IMR-90 (cell line): ENCODE results near the gene SLCO2B1. TPM values are rescaled to one million over a fixed set of nuclear protein-coding genes. Genes with fewer than 3 reads are reported as not detected.

ENCODE experiments used
- ATAC-seq: fragments of 200-7000 bp; cut with Tn5 transposase; 2 replicates; pipeline ENCODE4 v1.9.1; 2020; ENCODE audit warnings: low read depth, mild to moderate bottlenecking, moderate library complexity
- BruUV-seq: library from RNA; stranded (reverse); fragments of 400-500 nt; replicated peaks from 2 replicates; lab custom pipeline; 2021; lab: Mats Ljungman, UMichigan
- CTCF ChIA-PET: fragments of 300-600 bp; formaldehyde crosslinking; extraction: SDS; loops from one replicate; lab custom pipeline; 2021; ENCODE audit warnings: antibody characterized with exemption; lab: Yijun Ruan, JAX
- POLR2A ChIA-PET: fragments of 300-600 bp; sonication (Branson Sonifier 250); formaldehyde crosslinking; loops from one replicate; lab custom pipeline; 2022; ENCODE audit warnings: antibody characterized with exemption; ENCODE audit not compliant: unreplicated experiment; lab: Charles Lee
- DNase-seq: peaks from one replicate; pipeline ENCODE4 v3.0.0; 2013
- H2AFZ ChIP-seq: replicated peaks from 2 replicates; pipeline ENCODE3; 2013; ENCODE audit warnings: low read length, mild to moderate bottlenecking; ENCODE audit not compliant: poor library complexity
- H2AK5ac ChIP-seq: 2 replicates; pipeline ENCODE4 v1.6.1; 2013; ENCODE audit warnings: low read depth, low read length, inconsistent platforms
- H2AK9ac ChIP-seq: replicated peaks from 2 replicates; pipeline ENCODE3; 2013; ENCODE audit warnings: mild to moderate bottlenecking, low read depth, low read length, moderate library complexity; ENCODE audit not compliant: poor library complexity
- H2BK120ac ChIP-seq: 2 replicates; pipeline ENCODE4 v1.6.1; 2013; ENCODE audit warnings: low read depth, low read length, inconsistent platforms
- H2BK15ac ChIP-seq: 3 replicates; pipeline ENCODE4 v1.6.1; 2013; ENCODE audit warnings: low read depth, low read length, inconsistent platforms
- H2BK20ac ChIP-seq: 2 replicates; pipeline ENCODE4 v1.6.1; 2013; ENCODE audit warnings: low read depth, mild to moderate bottlenecking, inconsistent platforms, low read length, moderate library complexity
- H2BK5ac ChIP-seq: 2 replicates; pipeline ENCODE4 v1.6.1; 2013; ENCODE audit warnings: mild to moderate bottlenecking, low read depth, low read length, inconsistent platforms; ENCODE audit not compliant: poor library complexity, severe bottlenecking
- H3K14ac ChIP-seq: replicated peaks from 2 replicates; pipeline ENCODE4 v1.6.1; 2013; ENCODE audit warnings: low read depth, low read length, inconsistent platforms
- H3K18ac ChIP-seq: 2 replicates; pipeline ENCODE4 v1.6.1; 2013; ENCODE audit warnings: low read depth, low read length, control low read depth
- H3K23ac ChIP-seq: 2 replicates; pipeline ENCODE4 v1.6.1; 2013; ENCODE audit warnings: low read depth, low read length, inconsistent platforms
- H3K27ac ChIP-seq: 2 replicates; pipeline ENCODE4 v1.5.1; 2013; ENCODE audit warnings: mild to moderate bottlenecking, control low read depth, low read length; ENCODE audit not compliant: insufficient read depth
- H3K27me3 ChIP-seq: 2 replicates; pipeline ENCODE4 v1.6.1; 2013; ENCODE audit warnings: low read length; ENCODE audit not compliant: control insufficient read depth, insufficient read depth
- H3K36me3 ChIP-seq: 2 replicates; pipeline ENCODE4 v1.6.1; 2013; ENCODE audit warnings: low read length, mixed read lengths; ENCODE audit not compliant: control insufficient read depth, insufficient read depth
- H3K4ac ChIP-seq: 2 replicates; pipeline ENCODE4 v1.6.1; 2013; ENCODE audit warnings: low read depth, low read length, inconsistent platforms
- H3K4me1 ChIP-seq: 2 replicates; pipeline ENCODE4 v1.6.1; 2013; ENCODE audit warnings: low read length, mixed read lengths; ENCODE audit not compliant: control insufficient read depth, insufficient read depth
- H3K4me2 ChIP-seq: 2 replicates; pipeline ENCODE4 v1.6.1; 2013; ENCODE audit warnings: low read depth, mild to moderate bottlenecking, control low read depth, low read length, moderate library complexity
- H3K4me3 ChIP-seq: 2 replicates; pipeline ENCODE4 v1.5.1; 2013; ENCODE audit warnings: low read depth, mild to moderate bottlenecking, control low read depth, low read length, moderate library complexity; ENCODE audit not compliant: insufficient read depth
- H3K56ac ChIP-seq: 2 replicates; pipeline ENCODE4 v1.6.1; 2013; ENCODE audit warnings: low read length, inconsistent platforms; ENCODE audit not compliant: insufficient read depth; ENCODE audit errors: extremely low read depth
- H3K79me1 ChIP-seq, 2 experiments: 2 replicates each; pipeline ENCODE4 v1.6.1; 2013; ENCODE audit warnings: low read length in 2 of 2, inconsistent platforms in 1 of 2, low read depth in 1 of 2
- H3K9ac ChIP-seq: 2 replicates; pipeline ENCODE4 v1.6.1; 2013; ENCODE audit warnings: low read depth, low read length, control low read depth
- H3K9me1 ChIP-seq: 2 replicates; pipeline ENCODE4 v1.6.1; 2013; ENCODE audit warnings: low read length, inconsistent platforms; ENCODE audit not compliant: insufficient read depth
- H3K9me3 ChIP-seq: 2 replicates; pipeline ENCODE4 v1.6.1; 2013; ENCODE audit warnings: low read length; ENCODE audit not compliant: control insufficient read depth, insufficient read depth
- H4K20me1 ChIP-seq: 2 replicates; pipeline ENCODE4 v1.6.1; 2013; ENCODE audit warnings: low read length, inconsistent platforms; ENCODE audit not compliant: insufficient read depth
- H4K5ac ChIP-seq: 2 replicates; pipeline ENCODE4 v1.6.1; 2013; ENCODE audit warnings: mild to moderate bottlenecking, low read depth, low read length, control low read depth
- H4K8ac ChIP-seq, 2 experiments: 2 replicates each; pipeline ENCODE4 v1.6.1; 2013; ENCODE audit warnings: low read depth in 2 of 2, low read length in 2 of 2, control low read depth in 1 of 2, inconsistent platforms in 1 of 2
- H4K91ac ChIP-seq: 2 replicates; pipeline ENCODE4 v1.6.1; 2013; ENCODE audit warnings: low read depth, low read length, inconsistent platforms; ENCODE audit not compliant: insufficient read depth
- BHLHE40 ChIP-seq: fragments of 150-350 bp; IDR thresholded peaks from 2 replicates; pipeline ENCODE4 v1.6.1; 2016; ENCODE audit warnings: mild to moderate bottlenecking, low read depth, low read length
- CEBPB ChIP-seq: IDR thresholded peaks from 2 replicates; pipeline ENCODE4 v1.6.1; 2012; ENCODE audit warnings: low read depth, low read length, improper control_type of control experiment
- CHD1 ChIP-seq: IDR thresholded peaks from 2 replicates; pipeline ENCODE4 v1.6.1; 2012; ENCODE audit warnings: low read depth, low read length, improper control_type of control experiment
- FOS ChIP-seq: fragments of 150-350 bp; IDR thresholded peaks from 2 replicates; pipeline ENCODE4 v1.6.1; 2016; ENCODE audit warnings: low read depth, low read length
- MAFK ChIP-seq: IDR thresholded peaks from 2 replicates; pipeline ENCODE4 v1.6.1; 2012; ENCODE audit warnings: low read depth, low read length, improper control_type of control experiment
- MAZ ChIP-seq: IDR thresholded peaks from 2 replicates; pipeline ENCODE4 v1.6.1; 2012; ENCODE audit warnings: low read depth, mild to moderate bottlenecking, low read length, improper control_type of control experiment, moderate library complexity, borderline replicate concordance
- MXI1 ChIP-seq: IDR thresholded peaks from 2 replicates; pipeline ENCODE4 v1.6.1; 2012; ENCODE audit warnings: low read depth, mild to moderate bottlenecking, low read length, moderate library complexity, borderline replicate concordance
- NFE2L2 ChIP-seq: fragments of 150-350 bp; IDR thresholded peaks from 2 replicates; pipeline ENCODE4 v1.6.1; 2016; ENCODE audit warnings: low read depth, mild to moderate bottlenecking, low read length
- POLR2A ChIP-seq: IDR thresholded peaks from 2 replicates; pipeline ENCODE4 v1.6.1; 2012; ENCODE audit warnings: mild to moderate bottlenecking, low read depth, low read length
- RAD21 ChIP-seq: IDR thresholded peaks from 2 replicates; pipeline ENCODE4 v1.6.1; 2012; ENCODE audit warnings: low read length, improper control_type of control experiment
- RCOR1 ChIP-seq: IDR thresholded peaks from 2 replicates; pipeline ENCODE4 v1.6.1; 2012; ENCODE audit warnings: mild to moderate bottlenecking, low read length, improper control_type of control experiment; ENCODE audit not compliant: insufficient replicate concordance
- RFX5 ChIP-seq: IDR thresholded peaks from 2 replicates; pipeline ENCODE4 v1.8.0; 2012; ENCODE audit warnings: low read depth, mild to moderate bottlenecking, low read length, moderate library complexity
- SMC3 ChIP-seq: fragments of 150-350 bp; IDR thresholded peaks from 2 replicates; pipeline ENCODE4 v1.6.1; 2016; ENCODE audit warnings: low read depth, mild to moderate bottlenecking, antibody characterized with exemption, low read length, moderate library complexity
- WGBS, 2 experiments: methylation state at CpG; one replicate each; pipeline versions ENCODE4 v1.1.5 to v1.1.7; 2013; ENCODE audit warnings: missing lambda C conversion rate in 2 of 2; ENCODE audit not compliant: insufficient read length in 1 of 2; ENCODE audit errors: extremely low coverage in 2 of 2; 5-methylcytosine and 5-hydroxymethylcytosine counted together
- dilution Hi-C: fragments of 300-500 bp; cut with HindIII; formaldehyde crosslinking; loops from one replicate; pipeline ENCODE4 v1.14.3; 2018; ENCODE audit warnings: low sequenced_read_pairs; ENCODE audit not compliant: unreplicated experiment
- in situ Hi-C: fragments of 300-500 bp; cut with MboI; formaldehyde crosslinking; loops from 3 replicates; pipeline ENCODE4 v1.14.3; 2019; ENCODE audit warnings: low sequenced_read_pairs, inconsistent platforms, mixed read lengths
- intact Hi-C: fragments of 100-400 bp; cut with micrococcal nuclease; formaldehyde crosslinking; loops from 2 replicates; pipeline ENCODE4 v1.10.0; 2022
- polyA plus RNA-seq, 3 experiments: library from polyadenylated mRNA; depleted of rRNA; stranded (reverse); fragments of >200 nt; gene quantifications; 2 replicates each; pipeline ENCODE4 v1.2.3, GENCODE V29; 2012; ENCODE audit warnings: low replicate concordance in 1 of 3
- total RNA-seq: library from RNA; depleted of rRNA; stranded (reverse); fragments of >200 nt; gene quantifications from 2 replicates; pipeline ENCODE4 v1.2.3, GENCODE V29; 2012
- TF ChIP-seq, protein P1 (sequence below): fragments of 150-350 bp; IDR thresholded peaks from 2 replicates; pipeline ENCODE4 v1.6.1; 2017; ENCODE audit warnings: mild to moderate bottlenecking, antibody characterized with exemption, low read length, low read depth
- TF ChIP-seq, protein P2 (sequence below): fragments of 150-350 bp; IDR thresholded peaks from 2 replicates; pipeline ENCODE4 v1.6.1; 2016; ENCODE audit warnings: low read depth, mild to moderate bottlenecking, low read length, moderate library complexity, borderline replicate concordance
- TF ChIP-seq, protein P3 (sequence below): conservative IDR thresholded peaks from 2 replicates; pipeline ENCODE4 v1.5.1; 2012; ENCODE audit warnings: mild to moderate bottlenecking, low read depth, low read length, improper control_type of control experiment

The SLCO2B1 gene
- total and polyA plus RNA-seq, 2 of the 4 experiments (the other 2 are of a cell fraction), result not detected

DNA sequence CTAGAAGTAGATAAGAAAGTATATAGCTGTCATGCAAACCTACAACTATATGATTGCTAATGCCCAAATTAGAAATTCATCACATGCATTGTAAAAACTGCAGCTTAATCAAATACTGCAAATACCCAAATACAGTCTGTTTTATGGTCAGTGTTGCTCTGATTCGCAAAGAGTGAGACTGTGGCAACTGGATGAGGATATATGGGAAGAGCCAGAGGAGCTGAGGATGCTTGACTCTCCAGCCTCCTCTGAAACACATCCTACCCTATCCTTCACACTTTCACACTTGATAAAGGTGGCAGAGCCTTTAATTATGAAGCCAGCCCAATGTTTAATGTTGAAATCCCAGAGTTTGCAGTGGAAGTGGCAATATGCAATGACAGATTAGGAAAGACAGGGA lies 32.3 kb upstream of the SLCO2B1 start:
- Histone ChIP-seq H3K14ac (no peak overlapping the region), H3K9me3 (peaks cover 4% of the 10 kb centered on the region), H3K9ac (no peak overlapping the region), H4K5ac (no peak overlapping the region), H2BK120ac (no peak overlapping the region), H2AK9ac (no peak overlapping the region), H3K4me3 (no peak overlapping the region), H2AK5ac (no peak overlapping the region), H2BK5ac (no peak overlapping the region), H3K9me1 (no peaks in the 10 kb centered on the region), H2BK15ac (no peak overlapping the region), H2AFZ (no peak overlapping the region), H4K8ac (no peak overlapping the region), H4K91ac (no peak overlapping the region), H3K27me3 (peaks cover 5% of the 10 kb centered on the region), H3K36me3 (no peaks in the 10 kb centered on the region), H3K4me2 (no peak overlapping the region), H3K56ac (no peak overlapping the region), H3K4me1 (no peaks in the 10 kb centered on the region), H2BK20ac (no peak overlapping the region), H3K23ac (no peak overlapping the region), H3K27ac (no peak overlapping the region), H3K18ac (no peak overlapping the region), H3K79me1 (no peaks in the 10 kb centered on the region), H3K4ac (no peak overlapping the region), H4K20me1 (no peaks in the 10 kb centered on the region)
- DNase-seq (no peak), ATAC-seq (no peak)
- TF ChIP-seq, protein P1, sequence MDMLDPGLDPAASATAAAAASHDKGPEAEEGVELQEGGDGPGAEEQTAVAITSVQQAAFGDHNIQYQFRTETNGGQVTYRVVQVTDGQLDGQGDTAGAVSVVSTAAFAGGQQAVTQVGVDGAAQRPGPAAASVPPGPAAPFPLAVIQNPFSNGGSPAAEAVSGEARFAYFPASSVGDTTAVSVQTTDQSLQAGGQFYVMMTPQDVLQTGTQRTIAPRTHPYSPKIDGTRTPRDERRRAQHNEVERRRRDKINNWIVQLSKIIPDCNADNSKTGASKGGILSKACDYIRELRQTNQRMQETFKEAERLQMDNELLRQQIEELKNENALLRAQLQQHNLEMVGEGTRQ, result no peak
- no peak for TF ChIP-seq BHLHE40
- TF ChIP-seq SMC3, result no peak
- TF ChIP-seq POLR2A, result no peak
- TF ChIP-seq, protein P2, sequence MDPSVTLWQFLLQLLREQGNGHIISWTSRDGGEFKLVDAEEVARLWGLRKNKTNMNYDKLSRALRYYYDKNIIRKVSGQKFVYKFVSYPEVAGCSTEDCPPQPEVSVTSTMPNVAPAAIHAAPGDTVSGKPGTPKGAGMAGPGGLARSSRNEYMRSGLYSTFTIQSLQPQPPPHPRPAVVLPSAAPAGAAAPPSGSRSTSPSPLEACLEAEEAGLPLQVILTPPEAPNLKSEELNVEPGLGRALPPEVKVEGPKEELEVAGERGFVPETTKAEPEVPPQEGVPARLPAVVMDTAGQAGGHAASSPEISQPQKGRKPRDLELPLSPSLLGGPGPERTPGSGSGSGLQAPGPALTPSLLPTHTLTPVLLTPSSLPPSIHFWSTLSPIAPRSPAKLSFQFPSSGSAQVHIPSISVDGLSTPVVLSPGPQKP, result no peak
- TF ChIP-seq RFX5, result no peak
- no peak for TF ChIP-seq MXI1
- TF ChIP-seq NFE2L2, result no peak
- TF ChIP-seq MAFK, result no peak
- TF ChIP-seq MAZ, result no peak
- no peak for TF ChIP-seq FOS
- no peak for TF ChIP-seq RCOR1
- no peak for TF ChIP-seq CEBPB
- TF ChIP-seq, protein P3, sequence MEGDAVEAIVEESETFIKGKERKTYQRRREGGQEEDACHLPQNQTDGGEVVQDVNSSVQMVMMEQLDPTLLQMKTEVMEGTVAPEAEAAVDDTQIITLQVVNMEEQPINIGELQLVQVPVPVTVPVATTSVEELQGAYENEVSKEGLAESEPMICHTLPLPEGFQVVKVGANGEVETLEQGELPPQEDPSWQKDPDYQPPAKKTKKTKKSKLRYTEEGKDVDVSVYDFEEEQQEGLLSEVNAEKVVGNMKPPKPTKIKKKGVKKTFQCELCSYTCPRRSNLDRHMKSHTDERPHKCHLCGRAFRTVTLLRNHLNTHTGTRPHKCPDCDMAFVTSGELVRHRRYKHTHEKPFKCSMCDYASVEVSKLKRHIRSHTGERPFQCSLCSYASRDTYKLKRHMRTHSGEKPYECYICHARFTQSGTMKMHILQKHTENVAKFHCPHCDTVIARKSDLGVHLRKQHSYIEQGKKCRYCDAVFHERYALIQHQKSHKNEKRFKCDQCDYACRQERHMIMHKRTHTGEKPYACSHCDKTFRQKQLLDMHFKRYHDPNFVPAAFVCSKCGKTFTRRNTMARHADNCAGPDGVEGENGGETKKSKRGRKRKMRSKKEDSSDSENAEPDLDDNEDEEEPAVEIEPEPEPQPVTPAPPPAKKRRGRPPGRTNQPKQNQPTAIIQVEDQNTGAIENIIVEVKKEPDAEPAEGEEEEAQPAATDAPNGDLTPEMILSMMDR, result no peak
- no peak for TF ChIP-seq CHD1
- no peak for TF ChIP-seq RAD21
- WGBS, 2 experiments, result no CpG with 5 or more reads among the region's 1 CpG
- ChIA-PET POLR2A (interaction anchor here (0.6 kb wide), 1 partner anchor 87 kb away, joined by 3 read pairs; no protein-coding TSS in a partner anchor), CTCF (no interaction called here)
- in situ Hi-C loops, result no loop called here
- dilution Hi-C loops, result no loop called here
- intact Hi-C loops, result no loop called here
- BruUV-seq, result no TSS peak
